Activated effector memory CD4-positive, alpha-beta T cell treated with anti-CD3 and anti-CD28 coated beads, Interleukin-2, amount 50 U/mL, for 16 hours (primary cell): ENCODE measurements around the gene ZNF672.
A peak's percentile ranks its signal among the peaks of the same experiment; 100 is the strongest.
"Not testable (repeated sequence)": the region's sequence is repeated elsewhere in the genome, so short reads cannot be mapped to it uniquely, and the experiment has no call there.

Source experiments
- DNase-seq: peaks from one replicate; pipeline ENCODE4 v3.0.0-alpha.2; 2020

ZNF672 gene

DNA sequence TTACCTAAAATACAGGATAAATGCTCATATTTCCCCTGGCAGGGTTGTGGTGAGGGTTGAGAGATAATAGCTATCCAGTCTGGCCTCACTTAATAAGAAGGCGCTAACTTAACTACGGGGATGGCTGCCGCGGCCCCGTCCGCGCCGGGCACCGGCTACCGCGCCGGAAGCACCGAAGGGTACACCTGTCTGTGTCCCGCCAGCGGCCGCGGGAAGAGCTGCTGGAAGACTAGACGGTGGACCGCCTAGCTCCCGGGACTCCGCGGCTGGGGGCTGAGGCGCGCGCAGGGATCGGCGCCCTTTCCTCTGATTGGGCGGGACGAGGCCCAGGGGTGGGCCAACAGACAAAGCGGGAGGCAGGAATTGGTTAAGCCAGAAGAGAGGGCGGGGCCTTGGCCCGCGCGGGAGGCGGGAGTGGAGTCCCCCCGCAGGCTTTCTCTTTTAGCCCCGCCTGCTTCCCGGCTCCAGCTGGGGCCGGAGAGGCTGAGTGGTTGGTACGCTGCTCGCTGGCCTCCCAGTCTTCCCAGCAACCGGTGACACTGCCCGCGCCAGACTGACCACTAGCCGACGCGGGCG is at the start of gene ZNF672:
ZNF672 (plus strand) TSS at position 444 of the 576 bp plus-strand sequence. CDS start 9,051 bp downstream, outside the sequence.
- DNase-seq, result peak; percentile 98

DNA sequence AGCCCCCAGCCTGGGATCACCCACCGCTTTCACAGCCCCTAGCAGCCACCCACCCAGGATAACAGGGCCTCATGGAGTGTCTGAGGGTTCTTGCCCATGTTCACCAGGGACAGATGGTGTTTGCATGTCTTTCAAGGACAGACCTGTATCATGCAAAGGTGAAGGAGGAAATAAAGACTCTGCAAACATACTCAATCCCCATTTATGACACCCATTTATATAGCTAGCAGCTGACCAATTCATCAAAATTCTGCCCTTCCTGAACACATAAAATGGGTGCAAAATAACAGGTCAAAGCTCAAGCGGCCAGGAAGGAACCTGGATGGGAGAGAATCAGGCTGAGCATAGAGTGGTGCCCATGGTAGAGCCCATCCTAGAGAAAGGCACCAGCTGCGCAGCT is 49.7 kb upstream of the ZNF672 start:
- no peak for DNase-seq

GRCh38 chr1:248789337-248789736 is 48.7 kb upstream of the ZNF672 start:
- not testable (repeated sequence) for DNase-seq

- no peak for DNase-seq
Measured at GRCh38 chr1:248790456-248790855, 47.6 kb upstream of the ZNF672 start.

DNA sequence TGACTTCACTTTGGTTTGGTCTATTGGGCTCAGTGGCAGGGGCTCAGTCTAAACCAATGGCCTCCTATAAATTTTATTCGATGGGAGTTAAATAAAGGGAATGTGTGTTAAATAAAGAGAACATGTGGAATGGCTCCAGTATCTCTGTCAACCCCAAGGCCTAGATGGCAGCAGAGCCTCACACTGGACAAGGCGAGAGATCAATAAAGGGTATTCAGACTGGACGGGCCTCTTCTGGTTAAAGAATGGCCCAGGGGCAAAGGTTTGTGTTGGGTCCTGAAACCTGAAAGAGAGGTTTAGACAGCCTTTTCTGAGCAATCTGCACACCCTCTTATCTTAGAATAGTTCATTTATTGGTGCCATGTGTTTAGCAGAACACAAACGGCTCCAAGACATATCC is 47.0 kb upstream of the ZNF672 start:
- no peak for DNase-seq

GRCh38 chr1:248792342-248792741 is 45.7 kb upstream of the ZNF672 start:
- no peak for DNase-seq

GRCh38 chr1:248793592-248793991 is 44.4 kb upstream of the ZNF672 start:
- no peak for DNase-seq

DNA sequence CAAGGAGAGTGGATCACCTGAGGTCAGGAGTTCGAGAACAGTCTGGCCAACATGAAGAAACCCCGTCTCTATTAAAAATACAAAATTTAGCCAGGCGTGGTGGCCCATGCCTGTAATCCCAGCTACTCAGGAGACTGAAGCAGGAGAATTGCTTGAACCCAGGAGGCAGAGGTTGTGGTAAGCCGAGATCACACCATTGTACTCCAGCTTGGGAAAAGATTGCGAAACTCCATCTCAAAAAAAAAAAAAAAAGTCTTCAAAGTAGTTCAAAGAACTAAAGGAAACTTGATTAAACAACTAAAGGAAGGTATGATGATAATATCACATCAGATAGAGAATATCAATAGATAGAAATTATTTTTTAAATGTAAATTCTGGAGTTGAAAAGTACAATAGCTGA is 43.4 kb upstream of the ZNF672 start:
- not testable (repeated sequence) for DNase-seq

DNA sequence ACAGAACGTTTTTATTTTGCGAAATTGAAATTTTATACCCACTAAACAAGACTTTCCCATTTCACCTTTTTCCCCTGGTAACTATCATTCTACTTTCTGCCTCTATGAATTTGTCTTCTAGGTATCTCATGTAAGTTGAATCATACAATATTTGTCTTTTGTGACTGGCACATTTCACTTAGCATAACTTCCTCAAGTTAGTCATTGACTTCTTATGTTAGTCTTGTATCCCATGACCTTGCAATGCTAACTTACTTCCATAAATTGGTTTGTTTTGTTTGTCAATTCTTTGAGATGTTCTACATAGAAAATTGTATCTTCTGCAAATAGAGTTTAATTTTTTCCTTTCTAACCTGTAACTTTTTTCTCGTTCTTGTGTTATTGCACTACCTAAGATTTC is 39.2 kb upstream of the ZNF672 start:
- no peak for DNase-seq

- no peak for DNase-seq
Measured at GRCh38 chr1:248800459-248800858, 37.6 kb upstream of the ZNF672 start.

DNA sequence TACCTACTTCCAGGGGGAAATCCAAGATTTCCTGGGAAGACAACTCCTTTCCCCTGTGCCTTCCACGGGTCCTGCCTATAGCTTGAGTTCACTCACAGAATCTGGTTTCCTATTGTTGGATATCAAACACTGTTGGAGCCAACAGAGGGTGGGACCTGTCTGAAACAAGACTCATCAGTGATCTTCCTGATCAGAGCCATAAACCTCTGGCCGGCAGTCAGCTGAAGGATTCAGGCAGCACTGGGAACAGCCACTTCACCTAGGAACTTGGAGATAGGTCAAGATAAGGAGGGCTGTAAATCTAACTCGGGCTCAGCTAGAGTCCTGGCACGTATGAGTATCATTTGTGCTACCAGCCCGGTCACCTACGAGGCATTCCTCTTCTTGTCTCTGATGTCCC is 35.6 kb upstream of the ZNF672 start:
- no peak for DNase-seq

DNA sequence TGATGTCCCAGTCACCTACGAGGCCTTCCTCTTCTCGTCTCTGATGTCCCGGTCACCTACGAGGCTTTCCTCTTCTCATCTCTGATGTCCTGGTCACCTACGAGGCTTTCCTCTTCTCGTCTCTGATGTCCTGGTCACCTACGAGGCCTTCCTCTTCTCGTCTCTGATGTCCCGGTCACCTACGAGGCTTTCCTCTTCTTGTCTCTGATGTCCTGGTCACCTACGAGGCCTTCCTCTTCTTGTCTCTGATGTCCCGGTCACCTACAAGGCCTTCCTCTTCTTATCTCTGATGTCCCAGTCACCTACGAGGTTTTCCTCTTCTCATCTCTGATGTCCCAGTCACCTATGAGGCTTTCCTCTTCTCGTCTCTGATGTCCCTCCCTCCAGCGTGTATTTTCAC is 34.5 kb upstream of the ZNF672 start:
- DNase-seq, result not testable (repeated sequence)

DNA sequence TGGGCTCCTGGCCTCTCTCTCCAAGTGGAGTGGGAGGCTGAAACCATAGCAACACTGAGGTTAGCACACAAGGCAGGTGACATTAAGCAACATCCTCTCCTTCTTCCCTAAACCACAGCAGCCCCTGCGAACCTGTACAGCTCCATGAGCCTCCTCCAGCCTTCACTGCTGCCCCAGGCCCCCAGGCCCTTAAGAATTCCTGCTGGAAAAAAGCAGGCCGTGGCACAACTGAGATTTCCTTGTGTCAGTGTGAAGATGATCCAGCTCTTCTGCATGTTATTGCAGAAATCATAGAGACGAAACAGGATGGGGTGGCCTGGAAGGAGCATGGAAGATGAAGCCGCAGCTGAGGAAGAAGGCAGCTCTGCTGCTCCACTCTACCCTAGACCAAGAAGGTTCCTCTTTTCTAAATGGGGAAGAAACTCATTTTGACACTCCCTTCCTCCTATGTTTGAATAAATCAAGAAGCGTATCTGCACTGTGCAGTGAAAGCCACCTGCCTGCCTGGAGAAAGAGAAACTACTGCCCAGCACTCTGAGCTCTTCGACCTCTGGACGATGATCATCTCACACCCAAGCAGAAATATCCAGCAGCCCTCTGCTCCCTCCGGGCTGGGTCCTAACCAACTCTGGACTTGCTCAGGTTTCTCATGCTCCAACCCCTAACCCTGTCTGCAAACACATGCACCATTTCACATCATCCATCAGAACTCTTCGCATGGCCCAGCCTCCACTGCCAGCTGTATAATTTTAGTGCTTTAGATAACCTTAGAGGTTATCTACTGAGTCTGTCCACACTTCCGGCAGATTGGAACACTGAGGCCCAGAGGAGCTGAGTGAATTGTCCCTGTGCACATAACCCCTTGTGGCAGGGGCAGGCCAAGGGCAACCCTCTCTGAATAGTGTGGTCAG is 33.0 kb upstream of the ZNF672 start:
- peak; percentile 39 for DNase-seq

DNA sequence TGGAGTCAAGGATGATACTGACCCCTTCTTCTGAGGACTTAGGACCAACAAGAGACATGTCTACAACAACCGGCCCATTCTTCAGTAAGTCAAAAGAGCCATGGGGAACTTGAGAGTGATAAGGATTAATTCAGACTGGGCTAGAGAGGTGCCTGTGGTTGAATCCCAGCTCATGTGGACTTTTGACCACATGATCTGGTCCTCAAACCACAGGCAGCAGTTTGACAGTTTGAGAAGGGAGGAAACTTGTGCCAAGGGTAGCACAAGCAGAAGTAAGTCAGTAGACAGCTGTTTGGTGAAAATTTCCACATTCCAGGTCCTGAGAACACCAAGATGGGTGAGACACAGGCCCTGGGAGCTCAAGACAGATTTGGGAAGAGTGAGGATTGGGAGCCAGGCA is 32.1 kb upstream of the ZNF672 start:
- peak; percentile 3 for DNase-seq

DNA sequence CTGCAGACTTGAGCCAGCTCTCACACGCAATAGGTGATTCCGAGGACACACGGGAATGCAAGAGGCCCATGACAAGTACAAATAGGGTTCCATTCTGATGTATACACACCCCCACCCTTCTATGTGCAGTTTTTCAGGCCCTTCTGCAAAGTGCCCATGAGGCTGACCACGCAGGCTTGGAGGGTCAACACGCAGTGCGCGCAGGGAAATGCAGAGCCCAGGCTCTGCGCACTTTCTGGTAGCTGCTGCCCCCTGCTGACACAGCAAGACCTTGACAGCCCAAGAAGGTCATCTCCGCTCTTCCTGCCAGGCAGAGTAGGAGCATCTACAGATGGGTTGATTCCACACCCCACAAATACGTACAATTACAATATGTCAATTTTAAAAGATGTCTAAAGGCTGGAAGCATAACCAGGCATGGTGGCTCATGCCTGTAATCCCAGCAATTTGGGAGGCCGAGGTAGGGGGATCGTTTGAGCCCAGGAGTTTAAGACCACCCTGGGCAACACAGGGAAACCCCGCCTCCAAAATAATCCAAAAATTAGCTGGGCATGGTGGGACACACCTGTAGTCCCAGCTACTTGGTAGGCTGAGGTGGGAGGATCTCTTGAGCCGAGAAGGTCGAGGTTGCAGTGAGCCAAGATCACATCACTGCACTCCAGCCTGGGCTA is 30.8 kb upstream of the ZNF672 start:
- peak; percentile 79 for DNase-seq

DNA sequence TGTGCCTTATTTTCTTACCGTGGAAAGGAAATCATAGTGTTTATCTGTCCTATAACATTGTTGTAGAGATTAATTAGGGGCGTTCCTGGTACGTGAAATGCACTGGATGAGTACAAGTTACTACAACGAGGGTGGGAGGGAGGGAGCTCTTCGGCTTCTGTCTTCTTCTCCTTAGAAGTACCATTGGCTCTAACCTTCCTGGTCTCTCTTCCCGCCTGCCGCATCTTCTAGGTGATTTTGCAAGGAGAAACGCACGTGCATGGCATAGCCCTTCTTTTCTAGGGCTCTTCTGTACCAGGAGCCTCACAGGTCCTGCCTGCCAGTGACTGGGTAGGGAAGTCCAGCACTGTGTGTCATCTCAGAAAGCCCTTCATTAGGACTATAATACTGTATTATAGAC is 29.1 kb upstream of the ZNF672 start:
- DNase-seq, result peak; percentile 38

DNA sequence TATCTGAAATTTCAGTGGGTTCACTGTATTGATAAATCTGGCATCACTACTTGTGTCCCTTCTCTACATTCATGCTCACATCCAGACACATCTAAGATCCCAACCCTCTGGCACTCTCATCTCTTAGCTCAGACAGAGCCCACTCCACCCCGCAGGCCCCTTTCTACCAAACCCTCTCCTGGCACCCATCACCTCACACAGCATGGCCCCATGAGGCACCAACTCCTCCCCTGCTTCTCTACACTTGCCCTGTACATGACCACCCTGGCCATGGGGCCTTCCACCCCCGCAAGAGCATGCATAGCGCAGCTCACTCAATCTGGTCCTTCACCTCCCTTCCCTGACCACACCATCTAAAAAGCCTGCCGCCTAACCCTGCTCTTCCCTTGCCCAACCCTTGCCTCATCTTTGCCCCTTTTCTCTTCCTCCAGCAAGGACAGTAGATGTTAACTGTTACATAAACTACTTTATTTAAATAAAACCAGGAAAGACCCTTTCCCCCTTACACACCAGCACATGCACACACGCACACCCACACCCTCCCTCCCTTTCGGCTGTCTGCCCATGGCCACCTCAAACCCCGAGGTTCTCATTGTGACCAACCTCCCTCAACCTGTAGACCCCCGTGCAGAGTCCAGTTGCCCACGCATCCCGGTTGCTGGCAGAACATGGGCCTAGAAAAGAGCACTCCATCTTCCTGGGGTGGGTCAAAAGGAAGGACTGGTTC is 27.9 kb upstream of the ZNF672 start:
- DNase-seq, result peak; percentile 60

- peak; percentile 56 for DNase-seq
Measured at GRCh38 chr1:248810727-248811513, 27.1 kb upstream of the ZNF672 start.

GRCh38 chr1:248811514-248812490 is 26.2 kb upstream of the ZNF672 start:
- peak; percentile 58 for DNase-seq

- DNase-seq, result peak; percentile 52
Measured at GRCh38 chr1:248812736-248813425, 25.1 kb upstream of the ZNF672 start.
